ENCODE data around the gene PCDHGA1. TPM values are rescaled to one million over a fixed set of nuclear protein-coding genes. Genes with fewer than 3 reads are reported as not detected.

PCDHGA1 gene
- total and polyA plus RNA-seq, 2 experiments from 2014 or later = 0.33 TPM; not detected in 1

GRCh38 chr5:141521244-141521781 lies 191.0 kb downstream of the PCDHGA1 start:
- Histone ChIP-seq H3K27ac (peak overlapping the region; percentile 87), H2AFZ (no peak overlapping the region), H3K9me2 (replicated peaks; ENCODE audit: insufficient read depth) (no peaks in the 10 kb centered on the region), H3K27me3 (no peaks in the 10 kb centered on the region), H3K4me1 (ENCODE audit: insufficient read depth) (peaks cover 41% of the 10 kb centered on the region), H4K20me1 (ENCODE audit: insufficient read depth, poor library complexity, severe bottlenecking) (no peaks in the 10 kb centered on the region), H3K9me3 (ENCODE audit: low read depth) (no peaks in the 10 kb centered on the region), H3K4me2 (peak overlapping the region; percentile 11), H3K36me3 (replicated peaks; ENCODE audit: insufficient read depth, low read depth) (no peaks in the 10 kb centered on the region), H3K79me2 (peaks cover 4% of the 10 kb centered on the region), H3K4me3 (no peak overlapping the region)
- TF ChIP-seq EZH2 (IDR thresholded peaks at IDR 0.05; ENCODE audit: borderline replicate concordance) = no peak
- TF ChIP-seq, protein P1, sequence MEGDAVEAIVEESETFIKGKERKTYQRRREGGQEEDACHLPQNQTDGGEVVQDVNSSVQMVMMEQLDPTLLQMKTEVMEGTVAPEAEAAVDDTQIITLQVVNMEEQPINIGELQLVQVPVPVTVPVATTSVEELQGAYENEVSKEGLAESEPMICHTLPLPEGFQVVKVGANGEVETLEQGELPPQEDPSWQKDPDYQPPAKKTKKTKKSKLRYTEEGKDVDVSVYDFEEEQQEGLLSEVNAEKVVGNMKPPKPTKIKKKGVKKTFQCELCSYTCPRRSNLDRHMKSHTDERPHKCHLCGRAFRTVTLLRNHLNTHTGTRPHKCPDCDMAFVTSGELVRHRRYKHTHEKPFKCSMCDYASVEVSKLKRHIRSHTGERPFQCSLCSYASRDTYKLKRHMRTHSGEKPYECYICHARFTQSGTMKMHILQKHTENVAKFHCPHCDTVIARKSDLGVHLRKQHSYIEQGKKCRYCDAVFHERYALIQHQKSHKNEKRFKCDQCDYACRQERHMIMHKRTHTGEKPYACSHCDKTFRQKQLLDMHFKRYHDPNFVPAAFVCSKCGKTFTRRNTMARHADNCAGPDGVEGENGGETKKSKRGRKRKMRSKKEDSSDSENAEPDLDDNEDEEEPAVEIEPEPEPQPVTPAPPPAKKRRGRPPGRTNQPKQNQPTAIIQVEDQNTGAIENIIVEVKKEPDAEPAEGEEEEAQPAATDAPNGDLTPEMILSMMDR (IDR thresholded peaks at IDR 0.05; ENCODE audit: poor library complexity) = no peak
- DNase-seq (ENCODE audit: low spot score) = peak; percentile 70
- 33% methylated on average over 2 of the region's 2 CpGs for WGBS (ENCODE audit: low lambda C conversion rate, missing lambda C conversion rate)

DNA sequence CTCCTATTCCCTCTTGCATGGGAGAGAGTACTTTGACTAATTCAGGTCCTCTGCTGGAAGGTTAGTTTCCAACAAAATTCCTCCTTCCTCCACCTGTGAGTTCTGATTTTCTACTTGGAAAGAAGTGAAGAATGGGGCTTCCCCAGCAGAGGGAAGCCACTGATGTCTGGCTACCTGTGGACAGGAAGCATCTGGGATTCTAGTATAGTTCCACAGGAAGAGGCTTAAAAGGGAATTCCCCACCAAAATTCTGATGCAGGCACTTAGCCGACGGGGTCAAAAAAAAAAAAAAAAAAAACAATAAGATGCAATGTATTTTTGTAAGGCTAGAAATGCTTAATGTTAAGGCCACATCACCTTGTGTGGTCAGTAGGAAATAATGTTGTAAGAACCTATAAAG lies 192.0 kb downstream of the PCDHGA1 start:
- H3K4me3 ChIP-seq = no peak overlapping the region
- no peak overlapping the region for H2AFZ ChIP-seq
- H3K27me3 ChIP-seq = no peaks in the 10 kb centered on the region
- TF ChIP-seq, protein P1 (IDR thresholded peaks at IDR 0.05; ENCODE audit: poor library complexity) = no peak
- TF ChIP-seq EZH2phosphoT487 (IDR thresholded peaks at IDR 0.05; ENCODE audit: low read depth, severe bottlenecking, unreplicated experiment) (no peak), EZH2 (IDR thresholded peaks at IDR 0.05; ENCODE audit: borderline replicate concordance) (no peak)
- H3K36me3 ChIP-seq (replicated peaks; ENCODE audit: insufficient read depth, low read depth) = no peaks in the 10 kb centered on the region
- no peaks in the 10 kb centered on the region for H3K9me2 ChIP-seq (replicated peaks; ENCODE audit: insufficient read depth)
- no peak overlapping the region for H3K4me2 ChIP-seq
- peaks cover 42% of the 10 kb centered on the region for H3K4me1 ChIP-seq (ENCODE audit: insufficient read depth)
- DNase-seq (ENCODE audit: low spot score) = no peak
- no peaks in the 10 kb centered on the region for H4K20me1 ChIP-seq (ENCODE audit: insufficient read depth, poor library complexity, severe bottlenecking)
- peak overlapping the region; percentile 87 for H3K27ac ChIP-seq
- no peaks in the 10 kb centered on the region for H3K9me3 ChIP-seq (ENCODE audit: low read depth)
- peaks cover 4% of the 10 kb centered on the region for H3K79me2 ChIP-seq
- WGBS (ENCODE audit: low lambda C conversion rate, missing lambda C conversion rate) = 100% methylated on average over 2 of the region's 2 CpGs

DNA sequence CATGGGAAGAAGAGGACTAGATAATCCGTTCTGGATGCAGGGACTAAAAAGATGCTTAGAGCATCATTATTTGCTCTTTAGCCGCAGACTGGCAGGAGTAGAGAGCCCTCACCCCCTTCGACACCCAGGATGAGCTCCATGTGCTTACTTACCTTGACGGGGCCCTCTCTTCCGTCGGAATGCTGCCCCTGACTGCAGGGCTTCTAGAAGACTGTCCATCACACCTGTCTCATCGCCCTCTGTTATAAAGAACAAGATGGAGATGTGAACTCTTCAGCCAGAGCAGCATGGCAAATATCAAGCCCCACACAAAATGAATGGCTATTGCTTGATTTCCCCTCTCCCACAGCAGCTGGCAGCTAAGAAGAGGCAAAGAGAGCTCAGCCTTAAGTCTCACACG lies 193.7 kb downstream of the PCDHGA1 start:
- Histone ChIP-seq H3K9me2 (replicated peaks; ENCODE audit: insufficient read depth) (no peaks in the 10 kb centered on the region), H3K27ac (peak overlapping the region; percentile 81)

More for the DNA sequence above, 193.7 kb downstream of the PCDHGA1 start:
- DNase-seq (ENCODE audit: low spot score) = no peak
- no peak overlapping the region for H3K4me3 ChIP-seq
- peaks cover 4% of the 10 kb centered on the region for H3K79me2 ChIP-seq
- no peaks in the 10 kb centered on the region for H3K9me3 ChIP-seq (ENCODE audit: low read depth)
- no peak overlapping the region for H2AFZ ChIP-seq
- H3K36me3 ChIP-seq (replicated peaks; ENCODE audit: insufficient read depth, low read depth) = no peaks in the 10 kb centered on the region
- TF ChIP-seq, protein P1 (IDR thresholded peaks at IDR 0.05; ENCODE audit: poor library complexity) = no peak
- TF ChIP-seq EZH2 (IDR thresholded peaks at IDR 0.05; ENCODE audit: borderline replicate concordance) (no peak), EZH2phosphoT487 (IDR thresholded peaks at IDR 0.05; ENCODE audit: low read depth, severe bottlenecking, unreplicated experiment) (no peak)
- H3K27me3 ChIP-seq = no peaks in the 10 kb centered on the region
- H3K4me1 ChIP-seq (ENCODE audit: insufficient read depth) = peaks cover 50% of the 10 kb centered on the region
- WGBS (ENCODE audit: low lambda C conversion rate, missing lambda C conversion rate) = 87% methylated on average over 8 of the region's 8 CpGs
- H4K20me1 ChIP-seq (ENCODE audit: insufficient read depth, poor library complexity, severe bottlenecking) = no peaks in the 10 kb centered on the region
- peak overlapping the region; percentile 40 for H3K4me2 ChIP-seq

All from hepatocyte (in vitro differentiated cells).